ENCODE data around the gene CCR5AS.

DNA sequence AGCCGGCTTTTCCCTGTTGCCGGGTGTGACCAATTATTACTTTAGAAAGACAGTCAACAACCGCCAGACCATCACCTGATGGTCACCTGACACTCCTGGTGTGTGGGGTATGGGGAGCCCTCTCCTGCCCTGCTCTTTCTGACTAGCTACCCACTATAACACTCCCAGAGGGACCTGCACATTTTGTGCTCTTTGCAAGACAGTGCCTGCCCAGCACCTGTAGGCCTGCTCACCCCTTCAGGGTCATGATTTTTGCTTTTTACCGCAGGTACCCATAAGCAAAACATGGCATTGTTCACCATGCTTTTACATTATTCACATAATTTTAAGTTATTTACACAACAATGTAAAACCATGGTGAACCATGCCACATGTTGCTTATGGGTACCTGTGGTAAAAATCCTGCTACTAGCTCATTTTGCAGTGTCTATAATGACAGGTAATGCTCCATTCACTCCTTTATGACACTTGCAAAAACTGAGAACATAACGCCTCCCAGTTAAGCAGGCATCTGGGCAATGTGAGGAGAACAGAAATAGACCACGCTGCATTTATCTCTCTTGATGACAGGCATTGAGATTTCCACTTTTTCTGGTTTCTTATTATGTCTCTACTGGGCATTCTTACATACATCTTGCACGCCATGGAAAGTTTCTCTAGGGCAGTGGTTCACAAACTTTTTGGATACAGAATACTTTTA is 10.1 kb upstream of the CCR5AS start:
- TF ChIP-seq, protein P1, sequence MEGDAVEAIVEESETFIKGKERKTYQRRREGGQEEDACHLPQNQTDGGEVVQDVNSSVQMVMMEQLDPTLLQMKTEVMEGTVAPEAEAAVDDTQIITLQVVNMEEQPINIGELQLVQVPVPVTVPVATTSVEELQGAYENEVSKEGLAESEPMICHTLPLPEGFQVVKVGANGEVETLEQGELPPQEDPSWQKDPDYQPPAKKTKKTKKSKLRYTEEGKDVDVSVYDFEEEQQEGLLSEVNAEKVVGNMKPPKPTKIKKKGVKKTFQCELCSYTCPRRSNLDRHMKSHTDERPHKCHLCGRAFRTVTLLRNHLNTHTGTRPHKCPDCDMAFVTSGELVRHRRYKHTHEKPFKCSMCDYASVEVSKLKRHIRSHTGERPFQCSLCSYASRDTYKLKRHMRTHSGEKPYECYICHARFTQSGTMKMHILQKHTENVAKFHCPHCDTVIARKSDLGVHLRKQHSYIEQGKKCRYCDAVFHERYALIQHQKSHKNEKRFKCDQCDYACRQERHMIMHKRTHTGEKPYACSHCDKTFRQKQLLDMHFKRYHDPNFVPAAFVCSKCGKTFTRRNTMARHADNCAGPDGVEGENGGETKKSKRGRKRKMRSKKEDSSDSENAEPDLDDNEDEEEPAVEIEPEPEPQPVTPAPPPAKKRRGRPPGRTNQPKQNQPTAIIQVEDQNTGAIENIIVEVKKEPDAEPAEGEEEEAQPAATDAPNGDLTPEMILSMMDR (IDR thresholded peaks at IDR 0.05), result no peak
- TF ChIP-seq POLR2A (IDR thresholded peaks at IDR 0.05), result no peak
